Inflammatory macrophage treated with lipopolysaccharide for 1 hour (primary cell): ENCODE measurements around the gene EPHB1.

Experiments used
- DNase-seq, 2 donors: peaks; one replicate each; pipeline ENCODE4 v3.0.0-alpha.2; 2020 to 2022

EPHB1 gene

GRCh38 chr3:134852893-134853351 is 57.9 kb downstream of the EPHB1 start:
- DNase-seq, result peak; percentile 14 to 25

- DNase-seq, result no peak
These were observed 59.2 kb downstream of the EPHB1 start for GRCh38 chr3:134854254-134854653.

GRCh38 chr3:134857356-134857755 is 62.3 kb downstream of the EPHB1 start:
- no peak for DNase-seq

- DNase-seq, result no peak
These were observed 62.8 kb downstream of the EPHB1 start for GRCh38 chr3:134857776-134858362.

- DNase-seq, result no peak
These were observed 63.5 kb downstream of the EPHB1 start for GRCh38 chr3:134858441-134859035.

- no peak for DNase-seq
These were observed 64.3 kb downstream of the EPHB1 start for GRCh38 chr3:134859341-134859740.

GRCh38 chr3:134860141-134860540 is 65.1 kb downstream of the EPHB1 start:
- no peak for DNase-seq

GRCh38 chr3:134863915-134864314 is 68.9 kb downstream of the EPHB1 start:
- no peak for DNase-seq

GRCh38 chr3:134864636-134865035 is 69.6 kb downstream of the EPHB1 start:
- DNase-seq, result peak; percentile 38 to 48

- no peak for DNase-seq
These were observed 72.2 kb downstream of the EPHB1 start for GRCh38 chr3:134867277-134867676.

- no peak for DNase-seq
These were observed 74.2 kb downstream of the EPHB1 start for GRCh38 chr3:134869153-134869726.

GRCh38 chr3:134871818-134872217 is 76.8 kb downstream of the EPHB1 start:
- DNase-seq, result no peak

GRCh38 chr3:134872440-134873388 is 77.7 kb downstream of the EPHB1 start:
- no peak for DNase-seq

- no peak for DNase-seq
These were observed 78.7 kb downstream of the EPHB1 start for GRCh38 chr3:134873789-134874188.

GRCh38 chr3:134874737-134875413 is 79.8 kb downstream of the EPHB1 start:
- DNase-seq, result no peak

- no peak for DNase-seq
These were observed 81.8 kb downstream of the EPHB1 start for GRCh38 chr3:134876836-134877235.

- no peak for DNase-seq
These were observed 82.7 kb downstream of the EPHB1 start for GRCh38 chr3:134877788-134878187.

GRCh38 chr3:134879990-134880389 is 84.9 kb downstream of the EPHB1 start:
- DNase-seq, result no peak

GRCh38 chr3:134880431-134880830 is 85.4 kb downstream of the EPHB1 start:
- DNase-seq, result no peak

GRCh38 chr3:134881305-134881704 is 86.2 kb downstream of the EPHB1 start:
- no peak for DNase-seq

- no peak for DNase-seq
These were observed 88.8 kb downstream of the EPHB1 start for GRCh38 chr3:134883697-134884385.
